Progenitor cell of endocrine pancreas (in vitro differentiated cells): ENCODE measurements around the gene TMEM222. TPM values are rescaled to one million over a fixed set of nuclear protein-coding genes. Genes with fewer than 3 reads are reported as not detected.
A peak's percentile ranks its signal among the peaks of the same experiment; 100 is the strongest.

Experiments
- DNase-seq: peaks from one replicate; pipeline ENCODE4 v3.0.0; 2021; ENCODE audit warnings: low spot score; ENCODE audit not compliant: unreplicated experiment
- H3K27ac Mint-ChIP-seq: 2 replicates; pipeline ENCODE4 v1.8.0; 2021; ENCODE audit warnings: mild to moderate bottlenecking, moderate library complexity, mixed read lengths
- H3K27me3 Mint-ChIP-seq: 2 replicates; pipeline ENCODE4 v1.8.0; 2021; ENCODE audit warnings: mixed read lengths
- H3K36me3 Mint-ChIP-seq: 2 replicates; pipeline ENCODE4 v1.8.0; 2022; ENCODE audit warnings: mixed read lengths; ENCODE audit not compliant: insufficient read depth
- H3K4me1 Mint-ChIP-seq: 2 replicates; pipeline ENCODE4 v1.8.0; 2021; ENCODE audit warnings: low read depth, mixed read lengths
- H3K4me3 Mint-ChIP-seq: 2 replicates; pipeline ENCODE4 v1.8.0; 2021; ENCODE audit warnings: low read depth, mild to moderate bottlenecking, moderate library complexity, mixed read lengths
- H3K9me3 Mint-ChIP-seq: 2 replicates; pipeline ENCODE4 v1.8.0; 2021; ENCODE audit warnings: low read depth, mixed read lengths
- total RNA-seq: library from RNA; stranded (reverse); gene quantifications from 2 replicates; pipeline ENCODE4 v1.2.1, GENCODE V29; 2021
- TF ChIP-seq, protein P1 (sequence below): fragments of 200-600 bp; sonication (generic); IDR thresholded peaks from one replicate; pipeline ENCODE4 v1.5.0; 2021; ENCODE audit warnings: antibody characterized with exemption, mild to moderate bottlenecking; ENCODE audit not compliant: unreplicated experiment

The TMEM222 gene
- total RNA-seq, 1 donor from 2014 or later: 37.1 TPM

DNA sequence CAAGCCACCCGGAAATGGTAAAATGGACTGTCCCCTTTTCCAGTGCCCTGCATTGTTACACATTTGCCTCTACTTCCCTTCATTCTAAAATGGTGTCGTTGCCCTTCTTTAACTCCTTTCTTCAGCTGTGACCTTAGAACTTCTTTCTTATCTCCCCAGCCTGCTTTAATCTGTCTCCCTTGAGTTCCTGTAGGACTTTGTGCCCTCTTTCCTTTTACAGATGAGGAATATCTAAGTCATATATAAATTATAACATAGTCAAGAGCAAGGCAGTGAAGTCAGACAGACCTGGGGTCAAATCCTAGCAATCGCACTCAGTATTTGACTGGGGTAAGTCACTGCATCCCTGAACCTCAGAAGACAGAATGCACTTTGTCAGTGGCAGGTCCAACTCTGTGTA lies 31.4 kb upstream of the TMEM222 start:
- no peak overlapping the region for H3K27ac Mint-ChIP-seq
- peaks cover 14% of the 10 kb centered on the region for H3K36me3 Mint-ChIP-seq
- TF ChIP-seq, protein P1, sequence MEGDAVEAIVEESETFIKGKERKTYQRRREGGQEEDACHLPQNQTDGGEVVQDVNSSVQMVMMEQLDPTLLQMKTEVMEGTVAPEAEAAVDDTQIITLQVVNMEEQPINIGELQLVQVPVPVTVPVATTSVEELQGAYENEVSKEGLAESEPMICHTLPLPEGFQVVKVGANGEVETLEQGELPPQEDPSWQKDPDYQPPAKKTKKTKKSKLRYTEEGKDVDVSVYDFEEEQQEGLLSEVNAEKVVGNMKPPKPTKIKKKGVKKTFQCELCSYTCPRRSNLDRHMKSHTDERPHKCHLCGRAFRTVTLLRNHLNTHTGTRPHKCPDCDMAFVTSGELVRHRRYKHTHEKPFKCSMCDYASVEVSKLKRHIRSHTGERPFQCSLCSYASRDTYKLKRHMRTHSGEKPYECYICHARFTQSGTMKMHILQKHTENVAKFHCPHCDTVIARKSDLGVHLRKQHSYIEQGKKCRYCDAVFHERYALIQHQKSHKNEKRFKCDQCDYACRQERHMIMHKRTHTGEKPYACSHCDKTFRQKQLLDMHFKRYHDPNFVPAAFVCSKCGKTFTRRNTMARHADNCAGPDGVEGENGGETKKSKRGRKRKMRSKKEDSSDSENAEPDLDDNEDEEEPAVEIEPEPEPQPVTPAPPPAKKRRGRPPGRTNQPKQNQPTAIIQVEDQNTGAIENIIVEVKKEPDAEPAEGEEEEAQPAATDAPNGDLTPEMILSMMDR: no peak
- H3K9me3 Mint-ChIP-seq: no peaks in the 10 kb centered on the region
- H3K4me3 Mint-ChIP-seq: no peak overlapping the region
- no peak for DNase-seq
- H3K27me3 Mint-ChIP-seq: no peaks in the 10 kb centered on the region
- H3K4me1 Mint-ChIP-seq: peaks cover 2% of the 10 kb centered on the region

DNA sequence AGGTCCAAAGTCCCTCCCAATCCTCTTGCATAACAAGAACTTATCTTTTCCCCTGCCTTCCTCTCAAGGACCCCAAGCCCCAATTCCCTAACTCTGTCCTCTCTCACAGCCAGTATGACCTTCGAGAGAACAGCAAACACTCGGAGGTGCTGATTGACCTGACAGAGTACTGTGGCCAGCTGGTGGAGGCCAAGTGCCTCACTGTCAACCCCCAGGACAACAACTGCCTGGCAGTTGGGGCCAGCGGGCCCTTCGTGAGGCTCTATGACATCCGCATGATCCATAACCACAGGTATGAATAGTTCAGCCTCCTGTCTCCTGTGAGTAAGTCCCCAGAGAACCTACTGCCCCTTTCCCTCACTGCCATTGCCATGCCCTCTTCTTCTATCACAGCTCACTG lies 29.9 kb upstream of the TMEM222 start:
- Mint-ChIP-seq H3K27me3 (no peaks in the 10 kb centered on the region), H3K9me3 (no peaks in the 10 kb centered on the region), H3K4me3 (no peak overlapping the region), H3K4me1 (peaks cover 2% of the 10 kb centered on the region), H3K36me3 (peaks cover 14% of the 10 kb centered on the region), H3K27ac (no peak overlapping the region)
- TF ChIP-seq, protein P1: no peak
- no peak for DNase-seq

DNA sequence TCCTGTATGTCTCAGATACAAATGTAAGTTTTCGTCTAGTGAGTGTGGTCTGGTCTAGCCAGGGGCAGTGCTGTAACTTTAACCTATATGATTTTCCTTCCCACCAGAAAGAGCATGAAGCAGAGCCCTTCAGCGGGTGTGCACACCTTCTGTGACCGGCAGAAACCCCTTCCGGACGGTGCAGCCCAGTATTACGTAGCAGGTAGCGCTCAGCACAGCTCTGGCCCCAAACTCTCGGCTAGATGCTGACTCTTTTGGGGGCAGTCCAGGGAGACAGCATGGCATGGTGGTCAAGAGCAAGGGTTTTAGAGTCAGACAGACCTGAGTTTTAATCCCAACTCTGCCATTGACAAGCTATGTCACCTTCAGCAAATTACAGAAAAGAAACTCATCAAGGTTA lies 28.0 kb upstream of the TMEM222 start:
- Mint-ChIP-seq H3K27me3 (no peaks in the 10 kb centered on the region), H3K27ac (no peak overlapping the region), H3K4me3 (no peak overlapping the region), H3K36me3 (peaks cover 7% of the 10 kb centered on the region), H3K4me1 (no peaks in the 10 kb centered on the region), H3K9me3 (no peaks in the 10 kb centered on the region)
- DNase-seq: no peak
- TF ChIP-seq, protein P1: no peak

DNA sequence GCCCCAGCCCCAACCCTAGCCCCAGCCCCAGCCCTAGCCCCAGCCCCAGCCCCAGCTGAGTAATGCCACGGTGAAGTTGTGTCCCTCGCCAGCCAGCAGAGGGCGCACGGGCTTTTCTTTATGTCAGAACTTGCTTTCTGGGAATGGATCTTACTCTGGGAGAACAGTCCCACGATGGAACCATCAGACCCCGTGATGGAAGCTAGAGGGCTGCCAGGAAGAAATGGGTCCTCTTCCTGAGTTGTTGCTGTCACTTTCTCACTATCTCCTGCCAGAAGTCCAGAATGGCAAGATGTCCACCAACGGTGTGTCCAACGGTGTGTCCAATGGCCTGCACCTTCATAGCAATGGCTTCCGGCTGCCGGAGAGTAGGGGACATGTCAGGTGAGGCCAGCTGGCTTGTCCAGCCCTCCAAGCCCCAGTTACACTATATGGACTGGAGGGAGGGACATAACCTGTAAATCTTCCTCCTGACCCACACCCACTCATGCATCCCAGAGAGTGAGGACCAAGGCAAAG lies 25.1 kb upstream of the TMEM222 start:
- peaks cover 3% of the 10 kb centered on the region for H3K4me1 Mint-ChIP-seq
- no peaks in the 10 kb centered on the region for H3K9me3 Mint-ChIP-seq
- H3K36me3 Mint-ChIP-seq: peaks cover 3% of the 10 kb centered on the region
- TF ChIP-seq, protein P1: peak; percentile 66
- H3K4me3 Mint-ChIP-seq: no peak overlapping the region
- peak; percentile 65 for DNase-seq
- H3K27me3 Mint-ChIP-seq: no peaks in the 10 kb centered on the region
- H3K27ac Mint-ChIP-seq: no peak overlapping the region

DNA sequence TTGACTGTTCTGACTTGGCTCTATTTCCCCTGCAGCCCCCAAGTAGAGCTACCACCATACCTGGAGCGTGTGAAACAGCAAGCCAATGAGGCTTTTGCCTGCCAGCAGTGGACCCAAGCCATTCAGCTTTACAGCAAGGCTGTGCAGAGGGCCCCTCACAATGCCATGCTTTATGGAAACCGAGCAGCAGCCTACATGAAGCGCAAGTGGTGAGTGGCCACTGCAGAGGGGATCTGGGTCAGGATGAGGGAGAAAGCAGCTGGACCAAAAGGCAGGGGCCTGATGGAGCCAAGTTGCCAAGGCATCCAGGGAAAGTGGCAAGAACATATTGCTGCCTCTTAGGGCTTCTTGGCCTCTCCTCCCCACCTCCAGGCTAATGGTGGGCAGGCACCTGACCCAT lies 24.1 kb upstream of the TMEM222 start:
- TF ChIP-seq, protein P1: no peak
- no peak overlapping the region for H3K27ac Mint-ChIP-seq
- no peaks in the 10 kb centered on the region for H3K9me3 Mint-ChIP-seq
- H3K36me3 Mint-ChIP-seq: peaks cover 2% of the 10 kb centered on the region
- no peaks in the 10 kb centered on the region for H3K27me3 Mint-ChIP-seq
- H3K4me3 Mint-ChIP-seq: no peak overlapping the region
- no peak for DNase-seq
- peaks cover 3% of the 10 kb centered on the region for H3K4me1 Mint-ChIP-seq
